ENCODE measurements around the gene IFT20. TPM values are rescaled to one million over a fixed set of nuclear protein-coding genes. Genes with fewer than 3 reads are reported as not detected.
A peak's percentile ranks its signal among the peaks of the same experiment; 100 is the strongest.

IFT20 gene
- total and polyA plus RNA-seq, 9 of the 15 experiments (the other 6 are each of a cell fraction or from before 2014, with no cell fraction given): 11.2 to 38.6 (median 20.1) TPM

DNA sequence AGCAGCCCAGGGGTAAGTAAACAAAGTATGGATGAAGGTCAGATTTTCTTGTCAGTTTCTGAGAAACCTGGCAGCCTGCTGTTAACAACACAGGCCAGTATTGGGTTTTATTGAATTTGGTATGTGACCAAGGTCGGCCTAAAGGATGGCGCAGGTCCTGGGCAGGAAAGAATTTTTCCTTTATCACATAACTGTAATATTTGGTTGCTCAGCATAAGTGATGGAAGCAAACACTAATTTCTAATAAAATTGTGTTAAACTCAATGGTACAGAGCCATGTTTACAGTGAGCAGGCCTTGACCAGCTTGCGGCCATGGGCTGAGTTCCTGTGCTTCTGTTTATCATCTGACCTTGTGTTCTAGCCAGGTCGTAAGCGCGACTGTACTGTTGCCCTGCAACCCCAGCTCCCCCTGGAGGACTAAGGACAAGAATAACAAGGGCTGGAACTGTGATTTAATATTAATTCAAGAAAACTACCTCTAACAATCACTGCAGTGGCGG, 11.5 kb upstream of the IFT20 start:
- ChIA-PET CTCF (ENCODE audit: low intra/inter-chr PET ratio) (interaction anchor here (0.5 kb wide), 1 partner anchor 580 kb away, joined by 5 read pairs; no protein-coding TSS in a partner anchor), POLR2A (interaction anchor here (0.7 to 4.2 kb wide), 5 partner anchors 10 to 1055 kb away, joined by 3 to 44 read pairs (median 4); partner anchors contain the start of genes IFT20, POLDIP2 and TNFAIP1)
- peak; percentile 32 to 57 (median 40) for DNase-seq (ENCODE audit: extremely low read depth in 1 of 4, low spot score in 3 of 4)
- no peak overlapping the region for H3K4me3 ChIP-seq
- H3K9me1 ChIP-seq (ENCODE audit: control insufficient read depth, insufficient read depth, low read length): peaks cover 2% of the 10 kb centered on the region
- H3K4me1 ChIP-seq (replicated peaks in 1 of 2; ENCODE audit: control insufficient read depth in 2 of 2, insufficient read depth in 2 of 2, low read length in 2 of 2): peaks cover 0 to 3% of the 10 kb centered on the region in 2 experiments; a peak in 1 of 5 replicates
- BruUV-seq (replicated peaks): TSS peak; percentile 24
- no peaks in the 10 kb centered on the region; the same call in none of the 2 replicates for H4K20me1 ChIP-seq (replicated peaks; ENCODE audit: control insufficient read depth, insufficient read depth, low read length)
- no peak overlapping the region for H2AFZ ChIP-seq (ENCODE audit: low read depth, low read length)
- H3K4me2 ChIP-seq (ENCODE audit: insufficient read depth, low read length): no peak overlapping the region
- WGBS (ENCODE audit: insufficient coverage, low coverage, missing lambda C conversion rate): 67% methylated on average over 7 of the region's 7 CpGs
- H3K36me3 ChIP-seq (ENCODE audit: control insufficient read depth, insufficient read depth, low read length): peaks cover 92% of the 10 kb centered on the region
- peak; percentile 73 for ATAC-seq
- H3K27ac ChIP-seq (ENCODE audit: extremely low read depth, low read depth, low read length): no peak overlapping the region
- FAIRE-seq: peak; percentile 75
- in situ Hi-C loops (cut with MboI) (no loop called here), intact Hi-C loops (cut with micrococcal nuclease) (no loop called here)
- H3K79me2 ChIP-seq (ENCODE audit: control insufficient read depth, insufficient read depth, low read length): no peaks in the 10 kb centered on the region
- H3K27me3 ChIP-seq (ENCODE audit: control insufficient read depth in 2 of 2, insufficient read depth in 2 of 2, low read length in 2 of 2): no peaks in the 10 kb centered on the region
- no peak overlapping the region for H3K9ac ChIP-seq (ENCODE audit: insufficient read depth in 1 of 2, low read depth in 2 of 2, low read length in 2 of 2)
- H3K9me3 ChIP-seq (replicated peaks; ENCODE audit: control insufficient read depth, insufficient read depth, low read depth, low read length): no peaks in the 10 kb centered on the region
- TF ChIP-seq, protein P1, sequence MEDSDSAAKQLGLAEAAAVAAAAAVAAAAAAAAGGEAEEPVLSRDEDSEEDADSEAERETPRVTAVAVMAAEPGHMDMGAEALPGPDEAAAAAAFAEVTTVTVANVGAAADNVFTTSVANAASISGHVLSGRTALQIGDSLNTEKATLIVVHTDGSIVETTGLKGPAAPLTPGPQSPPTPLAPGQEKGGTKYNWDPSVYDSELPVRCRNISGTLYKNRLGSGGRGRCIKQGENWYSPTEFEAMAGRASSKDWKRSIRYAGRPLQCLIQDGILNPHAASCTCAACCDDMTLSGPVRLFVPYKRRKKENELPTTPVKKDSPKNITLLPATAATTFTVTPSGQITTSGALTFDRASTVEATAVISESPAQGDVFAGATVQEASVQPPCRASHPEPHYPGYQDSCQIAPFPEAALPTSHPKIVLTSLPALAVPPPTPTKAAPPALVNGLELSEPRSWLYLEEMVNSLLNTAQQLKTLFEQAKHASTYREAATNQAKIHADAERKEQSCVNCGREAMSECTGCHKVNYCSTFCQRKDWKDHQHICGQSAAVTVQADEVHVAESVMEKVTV (CRISPR knock-in tag; IDR thresholded peaks at IDR 0.05): peak; percentile 47; the same call in 1 of the 2 replicates
- TF ChIP-seq TCFL5 (CRISPR knock-in tag; conservative IDR thresholded peaks at IDR 0.05) (no peak), NR2C2 (CRISPR knock-in tag; IDR thresholded peaks at IDR 0.05) (no peak), NR2C2 (tag; IDR thresholded peaks at IDR 0.05) (peak; percentile 16; the same call in 1 of the 2 replicates), RCOR1 (IDR thresholded peaks at IDR 0.05; ENCODE audit: borderline replicate concordance in 1 of 2, low read depth in 2 of 2, low read length in 2 of 2) (peak in 1 of 2 experiments; percentile 85; a peak in 3 of 4 replicates), RAD21 (CRISPR knock-in tag; conservative IDR thresholded peaks at IDR 0.05 in 1 of 2, IDR thresholded peaks at IDR 0.05 in 1 of 2) (peak; percentile 37 to 69), ESRRA (IDR thresholded peaks at IDR 0.05; ENCODE audit: borderline replicate concordance, low read depth) (peak; percentile 93)
- TF ChIP-seq, protein P2, sequence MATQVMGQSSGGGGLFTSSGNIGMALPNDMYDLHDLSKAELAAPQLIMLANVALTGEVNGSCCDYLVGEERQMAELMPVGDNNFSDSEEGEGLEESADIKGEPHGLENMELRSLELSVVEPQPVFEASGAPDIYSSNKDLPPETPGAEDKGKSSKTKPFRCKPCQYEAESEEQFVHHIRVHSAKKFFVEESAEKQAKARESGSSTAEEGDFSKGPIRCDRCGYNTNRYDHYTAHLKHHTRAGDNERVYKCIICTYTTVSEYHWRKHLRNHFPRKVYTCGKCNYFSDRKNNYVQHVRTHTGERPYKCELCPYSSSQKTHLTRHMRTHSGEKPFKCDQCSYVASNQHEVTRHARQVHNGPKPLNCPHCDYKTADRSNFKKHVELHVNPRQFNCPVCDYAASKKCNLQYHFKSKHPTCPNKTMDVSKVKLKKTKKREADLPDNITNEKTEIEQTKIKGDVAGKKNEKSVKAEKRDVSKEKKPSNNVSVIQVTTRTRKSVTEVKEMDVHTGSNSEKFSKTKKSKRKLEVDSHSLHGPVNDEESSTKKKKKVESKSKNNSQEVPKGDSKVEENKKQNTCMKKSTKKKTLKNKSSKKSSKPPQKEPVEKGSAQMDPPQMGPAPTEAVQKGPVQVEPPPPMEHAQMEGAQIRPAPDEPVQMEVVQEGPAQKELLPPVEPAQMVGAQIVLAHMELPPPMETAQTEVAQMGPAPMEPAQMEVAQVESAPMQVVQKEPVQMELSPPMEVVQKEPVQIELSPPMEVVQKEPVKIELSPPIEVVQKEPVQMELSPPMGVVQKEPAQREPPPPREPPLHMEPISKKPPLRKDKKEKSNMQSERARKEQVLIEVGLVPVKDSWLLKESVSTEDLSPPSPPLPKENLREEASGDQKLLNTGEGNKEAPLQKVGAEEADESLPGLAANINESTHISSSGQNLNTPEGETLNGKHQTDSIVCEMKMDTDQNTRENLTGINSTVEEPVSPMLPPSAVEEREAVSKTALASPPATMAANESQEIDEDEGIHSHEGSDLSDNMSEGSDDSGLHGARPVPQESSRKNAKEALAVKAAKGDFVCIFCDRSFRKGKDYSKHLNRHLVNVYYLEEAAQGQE (IDR thresholded peaks at IDR 0.05; ENCODE audit: borderline replicate concordance): peak; percentile 59; the same call in 1 of the 2 replicates
- TF ChIP-seq, protein P2 (CRISPR knock-in tag; IDR thresholded peaks at IDR 0.05; ENCODE audit: low read depth): no peak

All from K562 (cell line).